H9 (cell line): ENCODE measurements around the gene CORO1C. TPM values are rescaled to one million over a fixed set of nuclear protein-coding genes. Genes with fewer than 3 reads are reported as not detected.

Source experiments
- DNase-seq: peaks from one replicate; pipeline ENCODE4 v3.0.0-alpha.2; 2017
- H2AFZ ChIP-seq: one replicate; pipeline ENCODE4 v1.6.1; 2013; ENCODE audit warnings: mild to moderate bottlenecking, low read length, control low read depth, moderate library complexity
- H2AK5ac ChIP-seq: 2 replicates; pipeline ENCODE4 v1.6.1; 2013; ENCODE audit warnings: low read length, control low read depth, mixed read lengths; ENCODE audit not compliant: insufficient read length
- H2BK120ac ChIP-seq: one replicate; pipeline ENCODE4 v1.6.1; 2013; ENCODE audit warnings: low read depth, mild to moderate bottlenecking, low read length, control low read depth, inconsistent platforms; ENCODE audit not compliant: poor library complexity, severe bottlenecking
- H2BK12ac ChIP-seq: 2 replicates; pipeline ENCODE4 v1.6.1; 2013; ENCODE audit warnings: low read length, control low read depth, mixed read lengths, low read depth; ENCODE audit not compliant: insufficient read length
- H2BK15ac ChIP-seq: 2 replicates; pipeline ENCODE4 v1.6.1; 2013; ENCODE audit warnings: low read depth, low read length, control low read depth
- H2BK20ac ChIP-seq: one replicate; pipeline ENCODE4 v1.6.1; 2013; ENCODE audit warnings: low read depth, mild to moderate bottlenecking, low read length, control low read depth, inconsistent platforms; ENCODE audit not compliant: poor library complexity, severe bottlenecking
- H2BK5ac ChIP-seq: 2 replicates; pipeline ENCODE4 v1.6.1; 2013; ENCODE audit warnings: low read length, control low read depth, mixed read lengths; ENCODE audit not compliant: insufficient read length
- H3K14ac ChIP-seq: 2 replicates; pipeline ENCODE4 v1.6.1; 2013; ENCODE audit warnings: low read length, control low read depth; ENCODE audit not compliant: insufficient read depth
- H3K18ac ChIP-seq: 2 replicates; pipeline ENCODE4 v1.6.1; 2013; ENCODE audit warnings: low read depth, mild to moderate bottlenecking, mixed read lengths, low read length, control low read depth; ENCODE audit not compliant: insufficient read length
- H3K23ac ChIP-seq: 2 replicates; pipeline ENCODE4 v1.6.1; 2013; ENCODE audit warnings: low read length, control low read depth, mixed read lengths, low read depth; ENCODE audit not compliant: insufficient read length
- H3K23me2 ChIP-seq: 2 replicates; pipeline ENCODE4 v1.6.1; 2013; ENCODE audit warnings: low read depth, mild to moderate bottlenecking, mixed read lengths, low read length, control low read depth; ENCODE audit not compliant: insufficient read length, poor library complexity, severe bottlenecking
- H3K27ac ChIP-seq: 2 replicates; pipeline ENCODE4 v1.5.1; 2013; ENCODE audit warnings: low read length, control low read depth, mixed read lengths, low read depth; ENCODE audit not compliant: insufficient read length
- H3K27me3 ChIP-seq: 2 replicates; pipeline ENCODE4 v1.6.1; 2013; ENCODE audit warnings: low read length, control low read depth, inconsistent platforms; ENCODE audit not compliant: insufficient read depth
- H3K4ac ChIP-seq: 2 replicates; pipeline ENCODE4 v1.6.1; 2013; ENCODE audit warnings: low read depth, mild to moderate bottlenecking, control low read depth, inconsistent platforms, low read length, moderate library complexity
- H3K4me1 ChIP-seq: 2 replicates; pipeline ENCODE4 v1.6.1; 2013; ENCODE audit warnings: low read length, control low read depth, inconsistent platforms; ENCODE audit not compliant: insufficient read depth
- H3K4me2 ChIP-seq: 2 replicates; pipeline ENCODE4 v1.6.1; 2013; ENCODE audit warnings: low read length, control low read depth, mixed read lengths; ENCODE audit not compliant: insufficient read length, insufficient read depth
- H3K56ac ChIP-seq: 2 replicates; pipeline ENCODE4 v1.6.1; 2013; ENCODE audit warnings: low read depth, mild to moderate bottlenecking, mixed read lengths, low read length, control low read depth; ENCODE audit not compliant: insufficient read length
- H3K79me1 ChIP-seq: 2 replicates; pipeline ENCODE4 v1.6.1; 2013; ENCODE audit warnings: low read depth, mild to moderate bottlenecking, moderate library complexity, low read length, control low read depth, inconsistent platforms; ENCODE audit not compliant: insufficient read depth, poor library complexity, severe bottlenecking
- H3K79me2 ChIP-seq: 2 replicates; pipeline ENCODE4 v1.6.1; 2013; ENCODE audit warnings: low read length, control low read depth, inconsistent platforms; ENCODE audit not compliant: insufficient read depth
- H3K9ac ChIP-seq: 2 replicates; pipeline ENCODE4 v1.6.1; 2013; ENCODE audit warnings: low read length, control low read depth, mixed read lengths; ENCODE audit not compliant: insufficient read length; ENCODE audit errors: extremely low read depth
- H3K9me3 ChIP-seq: one replicate; pipeline ENCODE4 v1.6.1; 2013; ENCODE audit warnings: low read depth, low read length, inconsistent platforms; ENCODE audit not compliant: control insufficient read depth
- H3T11ph ChIP-seq: one replicate; pipeline ENCODE4 v1.6.1; 2013; ENCODE audit warnings: mild to moderate bottlenecking, low read length, control low read depth, inconsistent platforms
- H4K20me1 ChIP-seq: one replicate; pipeline ENCODE4 v1.6.1; 2013; ENCODE audit not compliant: control insufficient read depth, insufficient read length, insufficient read depth
- H4K5ac ChIP-seq: 2 replicates; pipeline ENCODE4 v1.6.1; 2013; ENCODE audit warnings: low read depth, mild to moderate bottlenecking, mixed read lengths, low read length, control low read depth; ENCODE audit not compliant: insufficient read length
- H4K8ac ChIP-seq: replicated peaks from 2 replicates; pipeline ENCODE4 v1.6.1; 2013; ENCODE audit warnings: low read length, control low read depth, mixed read lengths, low read depth; ENCODE audit not compliant: insufficient read length
- H4K91ac ChIP-seq: 2 replicates; pipeline ENCODE4 v1.6.1; 2013; ENCODE audit warnings: low read depth, mild to moderate bottlenecking, moderate library complexity, mixed read lengths, low read length, control low read depth; ENCODE audit not compliant: insufficient read length
- H3K27ac Mint-ChIP-seq, 3 experiments: 2 replicates in 2 of 3; 3 replicates in 1 of 3; pipeline ENCODE4 v1.8.0; 2020 to 2021; ENCODE audit warnings: mixed read lengths in 3 of 3, mild to moderate bottlenecking in 1 of 3, moderate library complexity in 1 of 3
- H3K27me3 Mint-ChIP-seq: 2 replicates; pipeline ENCODE4 v1.8.0; 2021; ENCODE audit warnings: low read depth, mild to moderate bottlenecking, moderate library complexity, mixed read lengths
- H3K36me3 Mint-ChIP-seq, 3 experiments: 2 replicates in 2 of 3; 3 replicates in 1 of 3; pipeline ENCODE4 v1.8.0; 2020 to 2021; ENCODE audit warnings: low read depth in 3 of 3, mixed read lengths in 3 of 3; ENCODE audit not compliant: insufficient read depth in 1 of 3
- H3K4me1 Mint-ChIP-seq, 2 experiments: 2 replicates each; pipeline ENCODE4 v1.8.0; 2020; ENCODE audit warnings: mixed read lengths in 2 of 2
- H3K4me3 Mint-ChIP-seq, 2 experiments: 2 replicates in 1 of 2; 3 replicates in 1 of 2; pipeline ENCODE4 v1.8.0; 2020 to 2021; ENCODE audit warnings: mild to moderate bottlenecking in 2 of 2, mixed read lengths in 2 of 2, moderate library complexity in 1 of 2
- H3K9me3 Mint-ChIP-seq, 2 experiments: 2 replicates in 1 of 2; 3 replicates in 1 of 2; pipeline ENCODE4 v1.8.0; 2020; ENCODE audit warnings: mild to moderate bottlenecking in 2 of 2, mixed read lengths in 2 of 2, moderate library complexity in 1 of 2
- WGBS: extraction: QIAGEN DNeasy Blood & Tissue Kit; methylation state at CpG from one replicate; pipeline ENCODE4 v1.1.7; 2013; ENCODE audit warnings: missing lambda C conversion rate, low lambda C conversion rate, mixed read lengths; ENCODE audit not compliant: insufficient read length; ENCODE audit errors: extremely low coverage; 5-methylcytosine and 5-hydroxymethylcytosine counted together
- total RNA-seq: library from RNA; stranded (reverse); gene quantifications from 2 replicates; pipeline ENCODE4 v1.2.1, GENCODE V29; 2021
- TF ChIP-seq, protein P1 (sequence below): fragments of 200-600 bp; sonication (generic); conservative IDR thresholded peaks from 3 replicates; pipeline ENCODE4 v1.8.0; 2021; ENCODE audit warnings: antibody characterized with exemption, mild to moderate bottlenecking

The CORO1C gene
- total RNA-seq, 1 experiment from 2014 or later: 154 TPM

GRCh38 chr12:108667349-108667748 lies 64.0 kb downstream of the CORO1C start:
- Histone ChIP-seq H3K4me2 (no peak overlapping the region), H3K27ac (no peak overlapping the region), H3K79me2 (0 out of 2 replicates have a peak, but pooled peaks cover 3% of the 10 kb centered on the region), H3K79me1 (no peaks in the 10 kb centered on the region), H3K56ac (no peak overlapping the region), H4K5ac (no peak overlapping the region), H4K20me1 (no peaks in the 10 kb centered on the region), H3K27me3 (no peaks in the 10 kb centered on the region), H3K23ac (no peak overlapping the region), H4K91ac (no peak overlapping the region), H2BK20ac (no peak overlapping the region), H2AK5ac (no peak overlapping the region), H3K4ac (no peak overlapping the region), H3K14ac (no peak overlapping the region), H3K9me3 (no peaks in the 10 kb centered on the region), H2BK12ac (no peak overlapping the region), H2BK120ac (no peak overlapping the region), H2BK15ac (no peak overlapping the region), H3K23me2 (no peaks in the 10 kb centered on the region), H2AFZ (no peak overlapping the region), H4K8ac (no peak overlapping the region), H3T11ph (no peak overlapping the region), H3K4me1 (peaks cover 7% of the 10 kb centered on the region), H3K9ac (no peak overlapping the region), H2BK5ac (no peak overlapping the region), H3K18ac (no peak overlapping the region)
- H3K4me3 Mint-ChIP-seq: no peak overlapping the region
- TF ChIP-seq, protein P1, sequence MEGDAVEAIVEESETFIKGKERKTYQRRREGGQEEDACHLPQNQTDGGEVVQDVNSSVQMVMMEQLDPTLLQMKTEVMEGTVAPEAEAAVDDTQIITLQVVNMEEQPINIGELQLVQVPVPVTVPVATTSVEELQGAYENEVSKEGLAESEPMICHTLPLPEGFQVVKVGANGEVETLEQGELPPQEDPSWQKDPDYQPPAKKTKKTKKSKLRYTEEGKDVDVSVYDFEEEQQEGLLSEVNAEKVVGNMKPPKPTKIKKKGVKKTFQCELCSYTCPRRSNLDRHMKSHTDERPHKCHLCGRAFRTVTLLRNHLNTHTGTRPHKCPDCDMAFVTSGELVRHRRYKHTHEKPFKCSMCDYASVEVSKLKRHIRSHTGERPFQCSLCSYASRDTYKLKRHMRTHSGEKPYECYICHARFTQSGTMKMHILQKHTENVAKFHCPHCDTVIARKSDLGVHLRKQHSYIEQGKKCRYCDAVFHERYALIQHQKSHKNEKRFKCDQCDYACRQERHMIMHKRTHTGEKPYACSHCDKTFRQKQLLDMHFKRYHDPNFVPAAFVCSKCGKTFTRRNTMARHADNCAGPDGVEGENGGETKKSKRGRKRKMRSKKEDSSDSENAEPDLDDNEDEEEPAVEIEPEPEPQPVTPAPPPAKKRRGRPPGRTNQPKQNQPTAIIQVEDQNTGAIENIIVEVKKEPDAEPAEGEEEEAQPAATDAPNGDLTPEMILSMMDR: no peak
- DNase-seq: no peak
- H3K9me3 Mint-ChIP-seq: no peaks in the 10 kb centered on the region
- H3K36me3 Mint-ChIP-seq: no peaks in the 10 kb centered on the region
- WGBS: no CpG with 5 or more reads among the region's 2 CpGs
- peaks cover 34 to 38% of the 10 kb centered on the region in 2 experiments for H3K4me1 Mint-ChIP-seq
- H3K27me3 Mint-ChIP-seq: no peaks in the 10 kb centered on the region
- peak overlapping the region in 2 of 3 experiments; percentile 46 to 54; a peak in 1 of 7 replicates for H3K27ac Mint-ChIP-seq
